B cell (primary cell): ENCODE data around the gene CHRM4. TPM values are rescaled to one million over a fixed set of nuclear protein-coding genes. Genes with fewer than 3 reads are reported as not detected.

ENCODE experiments used
- ATAC-seq: fragments of 200-7000 bp; cut with Tn5 transposase; one replicate; pipeline ENCODE4 v1.10.0; 2021; ENCODE audit warnings: low read depth, mild to moderate bottlenecking, moderate number of reproducible peaks, moderate library complexity
- CTCF ChIA-PET: fragments of 350-600 bp; sonication (Branson Sonifier 250); formaldehyde crosslinking; loops from one replicate; lab custom pipeline; 2021; ENCODE audit warnings: antibody characterized with exemption, inconsistent platforms; lab: Charles Lee
- POLR2A ChIA-PET: fragments of 350-600 bp; sonication (Branson Sonifier 250); formaldehyde crosslinking; loops from one replicate; lab custom pipeline; 2021; ENCODE audit warnings: antibody characterized with exemption; lab: Charles Lee
- DNase-seq: peaks from one replicate; pipeline ENCODE4 v3.0.0; 2013
- H2AFZ ChIP-seq: 2 replicates; pipeline ENCODE4 v1.6.1; 2012; ENCODE audit warnings: mild to moderate bottlenecking, low read depth, low read length; ENCODE audit not compliant: insufficient read depth, poor library complexity, severe bottlenecking
- H3K27ac ChIP-seq, 2 donors: 1 replicate in 1 of 2; 2 replicates in 1 of 2; pipeline ENCODE4 v1.5.1; 2012 to 2013; ENCODE audit warnings: low read length in 2 of 2, mild to moderate bottlenecking in 2 of 2, moderate library complexity in 1 of 2
- H3K27me3 ChIP-seq, 4 experiments: fragments of 200-600 bp in 1 of 4; sonication (generic) in 1 of 4; replicated peaks in 1 of 4; 1 replicate in 2 of 4; 2 replicates in 2 of 4; pipeline versions ENCODE4 v1.6.1 to v1.7.0; 2013 to 2016; ENCODE audit warnings: low read length in 3 of 4, mild to moderate bottlenecking in 2 of 4, mixed read lengths in 1 of 4, moderate library complexity in 1 of 4; ENCODE audit not compliant: insufficient read depth in 4 of 4, control insufficient read depth in 3 of 4; ENCODE audit errors: control extremely low read depth in 1 of 4
- H3K36me3 ChIP-seq, 2 experiments: replicated peaks in 1 of 2; 1 replicate in 1 of 2; 2 replicates in 1 of 2; pipeline versions ENCODE4 v1.6.1 to v1.7.1; 2013; ENCODE audit warnings: low read length in 1 of 2; ENCODE audit not compliant: insufficient read depth in 2 of 2, control insufficient read depth in 1 of 2; ENCODE audit errors: control extremely low read depth in 1 of 2, extremely low read depth in 1 of 2
- H3K4me1 ChIP-seq, 2 donors: fragments of 200-600 bp in 1 of 2; sonication (generic) in 1 of 2; 1 replicate in 1 of 2; 2 replicates in 1 of 2; pipeline versions ENCODE4 v1.5.1 to v1.6.1; 2013 to 2017; ENCODE audit warnings: low read length in 2 of 2; ENCODE audit not compliant: control insufficient read depth in 2 of 2, insufficient read depth in 2 of 2
- H3K4me2 ChIP-seq: replicated peaks from 2 replicates; pipeline ENCODE3; 2012; ENCODE audit warnings: mild to moderate bottlenecking, low read depth, low read length; ENCODE audit not compliant: poor library complexity, severe bottlenecking
- H3K4me3 ChIP-seq, 5 experiments: fragments of 200-600 bp in 1 of 5; sonication (generic) in 1 of 5; 1 replicate in 3 of 5; 2 replicates in 2 of 5; pipeline versions ENCODE4 v1.5.1 to v1.7.0; 2011 to 2016; ENCODE audit warnings: low read length in 4 of 5, mild to moderate bottlenecking in 4 of 5, low read depth in 2 of 5, control low read depth in 1 of 5, moderate library complexity in 1 of 5; ENCODE audit not compliant: insufficient read depth in 1 of 5; ENCODE audit errors: control extremely low read depth in 1 of 5, extremely low read depth in 1 of 5
- H3K79me2 ChIP-seq: fragments of 200-600 bp; sonication (generic); one replicate; pipeline ENCODE4 v1.6.0; 2016; ENCODE audit warnings: low read length; ENCODE audit not compliant: control insufficient read depth, insufficient read depth
- H3K9ac ChIP-seq: fragments of 200-600 bp; sonication (generic); 2 replicates; pipeline ENCODE4 v1.6.1; 2017; ENCODE audit warnings: mild to moderate bottlenecking, low read length, moderate library complexity
- H3K9me3 ChIP-seq, 3 donors: one replicate each; pipeline versions ENCODE4 v1.6.1 to v1.7.1; 2013; ENCODE audit warnings: low read length in 2 of 3; ENCODE audit not compliant: control insufficient read depth in 2 of 3, insufficient read depth in 1 of 3; ENCODE audit errors: control extremely low read depth in 1 of 3
- H4K20me1 ChIP-seq: 2 replicates; pipeline ENCODE4 v1.6.0; 2012; ENCODE audit warnings: mild to moderate bottlenecking, low read length; ENCODE audit not compliant: insufficient read depth, control insufficient read depth, poor library complexity, severe bottlenecking
- H3K27ac Mint-ChIP-seq: one replicate; pipeline ENCODE4 v1.8.0; 2021; ENCODE audit warnings: mixed read lengths
- H3K27me3 Mint-ChIP-seq: one replicate; pipeline ENCODE4 v1.8.0; 2021; ENCODE audit warnings: mixed read lengths
- H3K4me1 Mint-ChIP-seq: one replicate; pipeline ENCODE4 v1.8.0; 2021; ENCODE audit warnings: mixed read lengths
- H3K4me3 Mint-ChIP-seq: one replicate; pipeline ENCODE4 v1.8.0; 2021; ENCODE audit warnings: mixed read lengths
- H3K9me3 Mint-ChIP-seq: one replicate; pipeline ENCODE4 v1.8.0; 2022; ENCODE audit warnings: mixed read lengths; ENCODE audit not compliant: insufficient read depth
- EZH2 ChIP-seq: IDR thresholded peaks from 2 replicates; pipeline ENCODE4 v1.6.1; 2012; ENCODE audit warnings: borderline replicate concordance, low read depth, mild to moderate bottlenecking, moderate library complexity, low read length; ENCODE audit not compliant: insufficient read depth, poor library complexity, severe bottlenecking
- WGBS: methylation state at CpG from one replicate; pipeline ENCODE4 v1.1.5; 2013; ENCODE audit warnings: missing lambda C conversion rate; ENCODE audit not compliant: insufficient coverage; 5-methylcytosine and 5-hydroxymethylcytosine counted together
- intact Hi-C: fragments of 100-400 bp; cut with micrococcal nuclease; formaldehyde crosslinking; loops from one replicate; pipeline ENCODE4 v1.10.0; 2022
- polyA plus RNA-seq: library from polyadenylated mRNA; depleted of rRNA; stranded (reverse); fragments of >200 nt; gene quantifications from 2 replicates; pipeline ENCODE4 v1.2.3, GENCODE V29; 2012
- total RNA-seq, 2 donors: library from RNA; stranded (reverse); fragments of 120-200 nt in 1 of 2; gene quantifications; 1 replicate in 1 of 2; 2 replicates in 1 of 2; pipeline versions ENCODE4 v1.2.3 to v1.2.4, GENCODE V29; 2013 to 2022
- TF ChIP-seq, protein P1 (sequence below): fragments of 200-600 bp; IDR thresholded peaks from one replicate; pipeline ENCODE4 v1.8.0; 2022; ENCODE audit warnings: antibody characterized with exemption, mild to moderate bottlenecking

CHRM4 gene
- total and polyA plus RNA-seq, 2 donors (not counting 1 experiment from before 2014, with no cell fraction given) = 0.49 to 1.4 TPM

DNA sequence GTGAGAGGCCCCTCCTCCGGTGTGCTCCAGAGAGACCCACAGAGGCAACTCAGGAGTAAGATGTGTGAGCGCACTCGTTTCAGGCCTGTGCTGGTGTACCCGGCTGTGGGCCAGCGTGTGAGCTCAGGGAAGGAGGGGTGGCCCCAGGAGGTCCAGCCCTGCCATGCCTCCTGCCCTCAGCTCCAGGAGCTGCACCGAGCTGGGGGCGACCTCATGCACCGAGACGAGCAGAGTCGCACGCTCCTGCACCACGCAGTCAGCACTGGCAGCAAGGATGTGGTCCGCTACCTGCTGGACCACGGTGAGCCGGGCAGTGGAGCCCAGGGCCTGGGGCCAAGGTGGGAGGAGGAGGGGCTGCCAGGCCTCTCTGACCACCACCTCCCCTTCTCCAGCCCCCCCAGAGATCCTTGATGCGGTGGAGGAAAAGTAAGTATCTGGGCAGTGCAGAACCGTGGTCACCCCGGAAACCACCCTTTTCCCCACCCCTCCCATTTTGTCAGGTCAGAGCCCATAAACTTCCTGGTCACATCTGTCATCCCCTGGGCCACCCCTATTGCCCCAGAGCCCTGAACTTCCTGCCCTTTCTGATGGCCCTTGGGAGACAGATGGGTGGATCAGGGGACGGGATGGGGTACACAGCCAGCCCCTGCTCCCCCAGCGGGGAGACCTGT is 12.6 kb downstream of the CHRM4 start:
- H3K9me3 ChIP-seq = peaks cover 0 to 9% (median 0%) of the 10 kb centered on the region in 3 donors
- H3K9ac ChIP-seq = no peak overlapping the region
- H3K27ac ChIP-seq = no peak overlapping the region
- no peaks in the 10 kb centered on the region for H3K79me2 ChIP-seq
- H3K4me3 ChIP-seq = no peak overlapping the region
- Mint-ChIP-seq H3K27me3 (peaks cover 13% of the 10 kb centered on the region), H3K9me3 (no peaks in the 10 kb centered on the region), H3K4me3 (peak overlapping the region; percentile 67), H3K27ac (peak overlapping the region; percentile 32), H3K4me1 (peaks cover 12% of the 10 kb centered on the region)
- peaks cover 0 to 23% (median 15%) of the 10 kb centered on the region in 4 experiments for H3K27me3 ChIP-seq
- no peaks in the 10 kb centered on the region for H4K20me1 ChIP-seq
- ChIA-PET CTCF (interaction anchor here (0.6 to 1.6 kb wide), 4 partner anchors 10 to 33 kb away, joined by 3 to 7 read pairs (median 5); no protein-coding TSS in a partner anchor), POLR2A (interaction anchor here (0.6 kb wide), 1 partner anchor 12 kb away, joined by 5 read pairs; no protein-coding TSS in a partner anchor)
- 88% methylated on average over 18 of the region's 20 CpGs for WGBS
- H2AFZ ChIP-seq = no peak overlapping the region
- H3K36me3 ChIP-seq = peaks cover 0 to 19% of the 10 kb centered on the region in 2 experiments
- ATAC-seq = no peak
- H3K4me1 ChIP-seq = peaks cover 14 to 15% of the 10 kb centered on the region in 2 donors
- TF ChIP-seq, protein P1, sequence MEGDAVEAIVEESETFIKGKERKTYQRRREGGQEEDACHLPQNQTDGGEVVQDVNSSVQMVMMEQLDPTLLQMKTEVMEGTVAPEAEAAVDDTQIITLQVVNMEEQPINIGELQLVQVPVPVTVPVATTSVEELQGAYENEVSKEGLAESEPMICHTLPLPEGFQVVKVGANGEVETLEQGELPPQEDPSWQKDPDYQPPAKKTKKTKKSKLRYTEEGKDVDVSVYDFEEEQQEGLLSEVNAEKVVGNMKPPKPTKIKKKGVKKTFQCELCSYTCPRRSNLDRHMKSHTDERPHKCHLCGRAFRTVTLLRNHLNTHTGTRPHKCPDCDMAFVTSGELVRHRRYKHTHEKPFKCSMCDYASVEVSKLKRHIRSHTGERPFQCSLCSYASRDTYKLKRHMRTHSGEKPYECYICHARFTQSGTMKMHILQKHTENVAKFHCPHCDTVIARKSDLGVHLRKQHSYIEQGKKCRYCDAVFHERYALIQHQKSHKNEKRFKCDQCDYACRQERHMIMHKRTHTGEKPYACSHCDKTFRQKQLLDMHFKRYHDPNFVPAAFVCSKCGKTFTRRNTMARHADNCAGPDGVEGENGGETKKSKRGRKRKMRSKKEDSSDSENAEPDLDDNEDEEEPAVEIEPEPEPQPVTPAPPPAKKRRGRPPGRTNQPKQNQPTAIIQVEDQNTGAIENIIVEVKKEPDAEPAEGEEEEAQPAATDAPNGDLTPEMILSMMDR = no peak
- no peak for TF ChIP-seq EZH2
- intact Hi-C loops = no loop called here
- DNase-seq = peak; percentile 32
- no peak overlapping the region for H3K4me2 ChIP-seq

DNA sequence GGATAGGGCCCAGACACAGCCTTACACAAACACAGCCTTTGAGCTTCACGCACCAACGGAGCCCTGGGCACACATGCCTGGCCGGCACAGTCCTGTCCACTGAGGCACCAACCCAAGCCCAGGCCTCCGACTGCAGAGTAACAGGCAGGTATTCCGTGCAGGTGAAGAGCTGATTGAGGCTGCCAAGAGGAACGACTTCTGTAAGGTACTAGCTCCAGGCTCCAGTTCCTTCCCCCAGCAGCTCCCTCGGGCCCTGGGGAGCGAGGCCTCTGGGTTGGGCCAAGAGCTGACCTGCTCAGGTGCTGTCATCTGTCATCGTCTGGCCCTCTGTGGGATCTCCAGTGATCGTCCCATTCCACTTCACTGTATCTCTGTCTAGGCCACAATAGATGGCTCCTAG is 13.3 kb downstream of the CHRM4 start:
- Histone ChIP-seq H3K9ac (no peak overlapping the region), H3K4me3 (no peak overlapping the region), H3K4me1 (peaks cover 14 to 15% of the 10 kb centered on the region in 2 donors), H4K20me1 (no peaks in the 10 kb centered on the region), H3K27ac (no peak overlapping the region), H3K9me3 (peaks cover 0 to 9% (median 0%) of the 10 kb centered on the region in 3 donors), H3K4me2 (no peak overlapping the region), H3K27me3 (peaks cover 0 to 16% (median 12%) of the 10 kb centered on the region in 4 experiments), H3K36me3 (peaks cover 0 to 23% of the 10 kb centered on the region in 2 experiments), H3K79me2 (no peaks in the 10 kb centered on the region), H2AFZ (no peak overlapping the region)
- WGBS = 93% methylated on average over 10 of the region's 10 CpGs
- Mint-ChIP-seq H3K4me3 (no peak overlapping the region), H3K27me3 (peaks cover 7% of the 10 kb centered on the region), H3K4me1 (peaks cover 12% of the 10 kb centered on the region), H3K27ac (no peak overlapping the region), H3K9me3 (no peaks in the 10 kb centered on the region)
- CTCF ChIA-PET = interaction anchor here (0.6 to 1.6 kb wide), 4 partner anchors 10 to 33 kb away, joined by 3 to 7 read pairs (median 5); no protein-coding TSS in a partner anchor
- ATAC-seq (no peak), DNase-seq (no peak)
- no peak for TF ChIP-seq EZH2
- TF ChIP-seq, protein P1 = no peak
- POLR2A ChIA-PET = interaction anchor here (0.6 kb wide), 1 partner anchor 12 kb away, joined by 5 read pairs; no protein-coding TSS in a partner anchor
- intact Hi-C loops = no loop called here
